Measurements from ENCODE around the gene ZNF333.

Gene ZNF333

GRCh38 chr19:14689598-14690503, at the start of gene ZNF333:
TSS of gene ZNF333 (plus strand) at chr19:14690048. CDS start at chr19:14693492, 3,444 bp downstream.
- TF ChIP-seq, protein P1, sequence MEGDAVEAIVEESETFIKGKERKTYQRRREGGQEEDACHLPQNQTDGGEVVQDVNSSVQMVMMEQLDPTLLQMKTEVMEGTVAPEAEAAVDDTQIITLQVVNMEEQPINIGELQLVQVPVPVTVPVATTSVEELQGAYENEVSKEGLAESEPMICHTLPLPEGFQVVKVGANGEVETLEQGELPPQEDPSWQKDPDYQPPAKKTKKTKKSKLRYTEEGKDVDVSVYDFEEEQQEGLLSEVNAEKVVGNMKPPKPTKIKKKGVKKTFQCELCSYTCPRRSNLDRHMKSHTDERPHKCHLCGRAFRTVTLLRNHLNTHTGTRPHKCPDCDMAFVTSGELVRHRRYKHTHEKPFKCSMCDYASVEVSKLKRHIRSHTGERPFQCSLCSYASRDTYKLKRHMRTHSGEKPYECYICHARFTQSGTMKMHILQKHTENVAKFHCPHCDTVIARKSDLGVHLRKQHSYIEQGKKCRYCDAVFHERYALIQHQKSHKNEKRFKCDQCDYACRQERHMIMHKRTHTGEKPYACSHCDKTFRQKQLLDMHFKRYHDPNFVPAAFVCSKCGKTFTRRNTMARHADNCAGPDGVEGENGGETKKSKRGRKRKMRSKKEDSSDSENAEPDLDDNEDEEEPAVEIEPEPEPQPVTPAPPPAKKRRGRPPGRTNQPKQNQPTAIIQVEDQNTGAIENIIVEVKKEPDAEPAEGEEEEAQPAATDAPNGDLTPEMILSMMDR (IDR thresholded peaks at IDR 0.05; ENCODE audit: insufficient read depth, missing control alignments) = no peak
- FAIRE-seq (no peak), DNase-seq (ENCODE audit: insufficient read length, low spot score) (peak; percentile 66)

- no peak for DNase-seq (ENCODE audit: insufficient read length, low spot score)
- FAIRE-seq = no peak
- TF ChIP-seq, protein P1 (IDR thresholded peaks at IDR 0.05; ENCODE audit: insufficient read depth, missing control alignments) = no peak
These were observed 41.3 kb upstream of the ZNF333 start for GRCh38 chr19:14648506-14648905.

- FAIRE-seq (no peak), DNase-seq (ENCODE audit: insufficient read length, low spot score) (no peak)
- TF ChIP-seq, protein P1 (IDR thresholded peaks at IDR 0.05; ENCODE audit: insufficient read depth, missing control alignments) = no peak
These were observed 40.8 kb upstream of the ZNF333 start for GRCh38 chr19:14649020-14649419.

GRCh38 chr19:14650161-14650560, 39.7 kb upstream of the ZNF333 start:
- DNase-seq (ENCODE audit: insufficient read length, low spot score) (no peak), FAIRE-seq (no peak)
- TF ChIP-seq, protein P1 (IDR thresholded peaks at IDR 0.05; ENCODE audit: insufficient read depth, missing control alignments) = no peak

- FAIRE-seq = no peak
- DNase-seq (ENCODE audit: insufficient read length, low spot score) = no peak
- TF ChIP-seq, protein P1 (IDR thresholded peaks at IDR 0.05; ENCODE audit: insufficient read depth, missing control alignments) = no peak
These were observed 34.9 kb upstream of the ZNF333 start for GRCh38 chr19:14654786-14655560.

GRCh38 chr19:14655726-14656125, 34.1 kb upstream of the ZNF333 start:
- DNase-seq (ENCODE audit: insufficient read length, low spot score) (no peak), FAIRE-seq (no peak)
- TF ChIP-seq, protein P1 (IDR thresholded peaks at IDR 0.05; ENCODE audit: insufficient read depth, missing control alignments) = no peak
